HepG2 (cell line): ENCODE results near the gene ZFP14. TPM values are rescaled to one million over a fixed set of nuclear protein-coding genes. Genes with fewer than 3 reads are reported as not detected.

Source experiments
- BATF2 ChIP-seq: sonication (generic); formaldehyde crosslinking; IDR thresholded peaks from 2 replicates; pipeline ENCODE4 v1.8.0; 2022; ENCODE audit warnings: mild to moderate bottlenecking, missing genetic modification reagents, moderate library complexity
- BHLHE40 ChIP-seq: IDR thresholded peaks from 2 replicates; pipeline ENCODE4 v1.6.1; 2011; ENCODE audit warnings: low read length, improper control_type of control experiment
- FOSL1 ChIP-seq: sonication (generic); formaldehyde crosslinking; IDR thresholded peaks from 2 replicates; pipeline ENCODE4 v1.9.0; 2021; ENCODE audit warnings: missing genetic modification reagents, borderline replicate concordance
- GPBP1L1 ChIP-seq: sonication (generic); formaldehyde crosslinking; IDR thresholded peaks from 2 replicates; pipeline ENCODE4 v1.5.0; 2020; ENCODE audit warnings: mild to moderate bottlenecking, missing genetic modification reagents
- HCFC1 ChIP-seq: fragments of 150-350 bp; IDR thresholded peaks from 2 replicates; pipeline ENCODE4 v1.6.1; 2014; ENCODE audit warnings: low read depth, low read length
- KAT8 ChIP-seq: IDR thresholded peaks from 2 replicates; pipeline ENCODE4 v1.6.1; 2016; ENCODE audit warnings: missing genetic modification reagents, missing compliant biosample characterization
- KDM5B ChIP-seq: sonication (generic); formaldehyde crosslinking; IDR thresholded peaks from 2 replicates; pipeline ENCODE4 v1.4.0; 2020; ENCODE audit warnings: missing genetic modification reagents, mild to moderate bottlenecking, borderline replicate concordance
- MED13 ChIP-seq: sonication (generic); formaldehyde crosslinking; IDR thresholded peaks from 2 replicates; pipeline ENCODE4 v1.5.0; 2020; ENCODE audit warnings: missing genetic modification reagents
- MXD4 ChIP-seq: IDR thresholded peaks from 2 replicates; pipeline ENCODE4 v1.6.1; 2016; ENCODE audit warnings: mild to moderate bottlenecking, missing biosample characterization, missing genetic modification reagents
- PCBP1 ChIP-seq: fragments of 200-400 bp; formaldehyde crosslinking; IDR thresholded peaks from 2 replicates; pipeline ENCODE4 v1.6.1; 2017; ENCODE audit warnings: mild to moderate bottlenecking, low read depth, low read length, borderline replicate concordance
- RARA ChIP-seq: IDR thresholded peaks from 2 replicates; pipeline ENCODE4 v1.6.1; 2016; ENCODE audit warnings: missing genetic modification reagents, missing compliant biosample characterization
- RCOR2 ChIP-seq: IDR thresholded peaks from 2 replicates; pipeline ENCODE4 v1.6.1; 2016; ENCODE audit warnings: missing biosample characterization, missing genetic modification reagents
- SMAD1 ChIP-seq: sonication (generic); formaldehyde crosslinking; IDR thresholded peaks from 2 replicates; pipeline ENCODE4 v1.4.0; 2020; ENCODE audit warnings: missing genetic modification reagents, low read depth, mild to moderate bottlenecking, borderline replicate concordance
- ZBTB7B ChIP-seq: sonication (generic); formaldehyde crosslinking; IDR thresholded peaks from 2 replicates; pipeline ENCODE4 v1.4.0; 2020; ENCODE audit warnings: missing genetic modification reagents
- ZNF142 ChIP-seq: sonication (generic); formaldehyde crosslinking; IDR thresholded peaks from 2 replicates; pipeline ENCODE4 v1.4.0; 2020; ENCODE audit warnings: missing genetic modification reagents
- ZNF205 ChIP-seq: IDR thresholded peaks from 2 replicates; pipeline ENCODE4 v1.6.1; 2018; ENCODE audit warnings: missing biosample characterization, missing genetic modification reagents
- ZNF253 ChIP-seq: sonication (generic); formaldehyde crosslinking; IDR thresholded peaks from 2 replicates; pipeline ENCODE4 v1.8.0; 2022; ENCODE audit warnings: mild to moderate bottlenecking, missing genetic modification reagents, borderline replicate concordance
- ZNF431 ChIP-seq: sonication (generic); formaldehyde crosslinking; IDR thresholded peaks from 2 replicates; pipeline ENCODE4 v1.9.0; 2022; ENCODE audit warnings: missing genetic modification reagents, low read depth, mild to moderate bottlenecking, borderline replicate concordance
- ZNF530 ChIP-seq: sonication (generic); formaldehyde crosslinking; IDR thresholded peaks from 2 replicates; pipeline ENCODE4 v1.5.0; 2020; ENCODE audit warnings: low read depth, mild to moderate bottlenecking, missing genetic modification reagents
- ZNF569 ChIP-seq: sonication (generic); formaldehyde crosslinking; IDR thresholded peaks from 2 replicates; pipeline ENCODE4 v1.5.0; 2020; ENCODE audit warnings: mild to moderate bottlenecking, missing genetic modification reagents, moderate library complexity, borderline replicate concordance
- ZNF570 ChIP-seq: sonication (generic); formaldehyde crosslinking; IDR thresholded peaks from 2 replicates; pipeline ENCODE4 v1.4.0; 2020; ENCODE audit warnings: mild to moderate bottlenecking, missing genetic modification reagents, borderline replicate concordance
- ZNF768 ChIP-seq: sonication (generic); formaldehyde crosslinking; IDR thresholded peaks from 2 replicates; pipeline ENCODE4 v1.4.0; 2020; ENCODE audit warnings: missing genetic modification reagents
- ZSCAN12 ChIP-seq: sonication (generic); formaldehyde crosslinking; IDR thresholded peaks from 2 replicates; pipeline ENCODE4 v1.9.0; 2021; ENCODE audit warnings: mild to moderate bottlenecking, missing genetic modification reagents
- polyA plus RNA-seq, 8 experiments: library from polyadenylated mRNA; depleted of rRNA in 3 of 8; stranded (reverse) in 7 of 8; unstranded in 1 of 8; fragments of >200 nt; fragmentation: Illumina TruSeq in 4 of 8; extraction: Trizol in 4 of 8; gene quantifications; 2 replicates each; pipeline versions ENCODE4 v1.2.1 to v1.2.3, GENCODE V29; 2011 to 2016; ENCODE audit warnings: low read depth in 4 of 8, missing spikeins in 1 of 8, mixed read lengths in 1 of 8; ENCODE audit not compliant: insufficient read depth in 1 of 8
- total RNA-seq, 5 experiments: library from RNA; depleted of rRNA; stranded (reverse); fragments of >200 nt; fragmentation: Illumina TruSeq; extraction: Trizol; gene quantifications; 2 replicates each; pipeline ENCODE4 v1.2.3, GENCODE V29; 2016; ENCODE audit warnings: low read depth in 1 of 5

Gene ZFP14
- total and polyA plus RNA-seq, 2 of the 13 experiments (the other 11 are each of a cell fraction or from before 2014, with no cell fraction given) = 2.0 to 5.0 TPM

GRCh38 chr19:36378625-36379509 is at the start of gene ZFP14 (continued):
- peak; percentile 83 for TF ChIP-seq KAT8 (CRISPR knock-in tag)
- TF ChIP-seq ZNF205 (CRISPR knock-in tag) = 0 out of 2 replicates have a peak, but pooled peaks have one; percentile 74
- TF ChIP-seq HCFC1 = peak; percentile 88
- TF ChIP-seq KDM5B = peak; percentile 65; the same call in 1 of the 2 replicates
- TF ChIP-seq ZSCAN12 (CRISPR knock-in tag) = no peak
- no peak for TF ChIP-seq ZNF253 (CRISPR knock-in tag)
- TF ChIP-seq ZBTB7B (CRISPR knock-in tag) = no peak
- TF ChIP-seq MXD4 (CRISPR knock-in tag) = peak; percentile 49; the same call in 1 of the 2 replicates
- TF ChIP-seq FOSL1 (CRISPR knock-in tag) = no peak
- TF ChIP-seq ZNF431 (CRISPR knock-in tag) = 0 out of 2 replicates have a peak, but pooled peaks have one; percentile 28
- TF ChIP-seq ZNF570 (CRISPR knock-in tag) = no peak
- TF ChIP-seq MED13 (CRISPR knock-in tag) = no peak
- TF ChIP-seq BHLHE40 = peak; percentile 80
- no peak for TF ChIP-seq ZNF530 (CRISPR knock-in tag)
- 0 out of 2 replicates have a peak, but pooled peaks have one; percentile 40 for TF ChIP-seq PCBP1
- TF ChIP-seq BATF2 (CRISPR knock-in tag) = no peak
- no peak for TF ChIP-seq GPBP1L1 (CRISPR knock-in tag)
- TF ChIP-seq RCOR2 (CRISPR knock-in tag) = no peak
- TF ChIP-seq ZNF142 (CRISPR knock-in tag) = peak; percentile 51; the same call in 1 of the 2 replicates
- peak; percentile 26; the same call in 1 of the 2 replicates for TF ChIP-seq ZNF768 (CRISPR knock-in tag)
- TF ChIP-seq SMAD1 (CRISPR knock-in tag) = 0 out of 2 replicates have a peak, but pooled peaks have one; percentile 74
- no peak for TF ChIP-seq RARA (CRISPR knock-in tag)
- TF ChIP-seq ZNF569 (CRISPR knock-in tag) = no peak
